Psoas muscle (tissue), 8 donors: Measurements from ENCODE around the gene RABEPK. TPM values are rescaled to one million over a fixed set of nuclear protein-coding genes. Genes with fewer than 3 reads are reported as not detected.
A peak's percentile ranks its signal among the peaks of the same experiment; 100 is the strongest.
"Not testable (repeated sequence)": the region's sequence is repeated elsewhere in the genome, so short reads cannot be mapped to it uniquely, and the experiment has no call there.

Source experiments
- ATAC-seq, 4 donors: fragments of 200-7000 bp; cut with Tn5 transposase; one replicate each; pipeline ENCODE4 v1.9.1; 2020; ENCODE audit warnings: moderate library complexity in 3 of 4, mild to moderate bottlenecking in 2 of 4
- DNase-seq, 2 donors: peaks; one replicate each; pipeline ENCODE4 v3.0.0-alpha.2; 2020
- H3K27ac ChIP-seq: fragments of 200-600 bp; one replicate; pipeline ENCODE4 v1.8.0; 2022
- H3K27me3 ChIP-seq, 3 donors: fragments of 200-600 bp in 1 of 3; one replicate each; pipeline versions ENCODE4 v1.6.1 to v1.8.0; 2013 to 2022; ENCODE audit warnings: low read length in 2 of 3, mild to moderate bottlenecking in 2 of 3, moderate library complexity in 1 of 3; ENCODE audit not compliant: insufficient read depth in 3 of 3
- H3K36me3 ChIP-seq, 2 donors: fragments of 200-600 bp in 1 of 2; one replicate each; pipeline versions ENCODE4 v1.6.1 to v1.8.0; 2013 to 2022; ENCODE audit warnings: low read depth in 1 of 2, mild to moderate bottlenecking in 1 of 2, moderate library complexity in 1 of 2; ENCODE audit not compliant: insufficient read depth in 1 of 2
- H3K4me1 ChIP-seq: fragments of 200-600 bp; one replicate; pipeline ENCODE4 v1.8.0; 2022
- H3K4me3 ChIP-seq: fragments of 200-600 bp; one replicate; pipeline ENCODE4 v1.8.0; 2022; ENCODE audit warnings: mild to moderate bottlenecking
- H3K9me3 ChIP-seq: fragments of 200-600 bp; one replicate; pipeline ENCODE4 v1.8.0; 2022
- WGBS, 3 donors: extraction: QIAGEN DNeasy Blood & Tissue Kit; methylation state at CpG; one replicate each; pipeline versions ENCODE4 v1.1.6 to v1.1.7; 2013; 5-methylcytosine and 5-hydroxymethylcytosine counted together
- intact Hi-C, 2 donors: fragments of 100-400 bp; cut with DNase I; formaldehyde crosslinking; loops; one replicate each; pipeline versions ENCODE4 v1.11.0 to v1.14.2; 2022
- polyA plus RNA-seq, 3 donors: library from polyadenylated mRNA; stranded (reverse); fragments of 200-250 nt; gene quantifications; one replicate each; pipeline ENCODE4 v1.2.3, GENCODE V29; 2013
- total RNA-seq, 4 donors: library from RNA; stranded (reverse); fragmentation: NEBNext Ultra II Directional in 2 of 4; extraction: Animal tissue kit (Norgen Biotek cat#: 25700) in 2 of 4; gene quantifications; one replicate each; pipeline versions ENCODE4 v1.2.1 to v1.2.4, GENCODE V29; 2021 to 2023
- TF ChIP-seq, protein P1 (sequence below): fragments of 200-600 bp; IDR thresholded peaks from one replicate; pipeline ENCODE4 v1.8.0; 2022; ENCODE audit warnings: antibody characterized with exemption
- donor health status: healthy with polysubstance abuse.
- donor health status: DM: no; HTN: no; CAD: no; lungs with moderate emphysema.
- donor health status: Bipolar disorder and iron deficiency.
- donor health status: healthy.
- donor health status: DM: yes; HTN: yes; CAD: no.
- donor health status: DM: no; HTN: no; CAD: no.
- donor health status: DM: no; HTN: no; CAD: no.
- donor health status: DM: yes; HTN: yes; CAD: no.

Gene RABEPK
- total and polyA plus RNA-seq, 7 donors, result 8.8 to 34.5 (median 12.5) TPM

DNA sequence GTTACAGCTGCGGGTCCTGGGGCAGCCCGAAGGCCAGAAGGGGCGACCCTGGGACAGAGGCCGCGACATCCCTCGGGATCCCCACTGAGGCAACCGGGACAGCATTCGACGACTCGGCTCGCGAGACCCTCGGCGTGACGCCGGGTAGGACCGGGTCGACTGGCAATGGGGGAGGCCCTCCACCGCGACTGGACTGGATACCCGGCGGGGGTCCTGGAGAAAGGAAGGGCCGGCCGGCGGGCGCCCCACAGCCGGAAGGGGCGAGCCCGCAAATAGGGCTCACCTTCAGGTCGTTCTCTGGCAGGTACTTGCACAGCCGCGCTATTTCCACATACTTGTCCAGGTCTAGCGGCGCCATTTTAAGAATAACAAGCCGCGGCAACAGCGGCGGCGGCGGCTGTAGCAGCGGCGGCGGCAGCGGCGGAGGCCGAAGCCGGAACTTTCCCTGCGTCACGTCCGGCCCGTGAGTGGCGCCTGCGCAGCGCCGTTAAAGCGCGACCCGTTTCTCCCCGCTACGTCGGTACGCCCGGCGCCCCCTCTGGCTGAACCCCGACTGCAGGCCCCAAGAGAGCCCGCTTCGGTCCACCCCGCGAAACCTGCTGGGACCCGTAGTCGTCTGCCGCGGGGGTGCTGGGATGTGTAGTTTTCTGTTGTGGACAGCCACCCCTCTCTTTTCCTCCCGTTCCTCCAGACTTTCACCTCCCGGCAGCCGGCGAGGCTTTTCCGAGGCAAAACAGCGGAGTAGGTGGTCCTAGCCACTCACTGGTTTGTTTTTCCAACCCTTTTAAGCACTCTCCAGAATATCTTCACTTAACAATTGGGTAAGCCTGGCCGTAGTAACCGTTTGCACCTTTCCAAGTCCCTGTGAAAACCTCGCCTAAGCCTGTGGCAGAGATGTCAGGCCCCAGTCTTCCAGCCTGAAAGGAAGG, 10.7 kb upstream of the RABEPK start, which contains the start of gene PPP6C:
Gene PPP6C, minus strand, starts transcription at position 443 of the 929 bp plus-strand sequence. Its CDS starts 85 bp downstream, at position 358.
- 0% methylated on average over 67 to 82 of the region's 82 CpGs for WGBS, 3 donors
- H3K36me3 ChIP-seq, result peaks cover 0 to 2% of the 10 kb centered on the region in 2 donors
- intact Hi-C loops, result no loop called here
- no peaks in the 10 kb centered on the region for H3K9me3 ChIP-seq
- peak; percentile 98 to 99 for DNase-seq
- peak within 1 kb of the TSS; percentile 92 for H3K4me3 ChIP-seq
- no peaks in the 10 kb centered on the region for H3K27me3 ChIP-seq
- ATAC-seq, result peak; percentile 96 to 99 (median 98)
- H3K27ac ChIP-seq, result peak within 1 kb of the TSS; percentile 99
- peaks cover 46% of the 10 kb centered on the region for H3K4me1 ChIP-seq
- TF ChIP-seq, protein P1, sequence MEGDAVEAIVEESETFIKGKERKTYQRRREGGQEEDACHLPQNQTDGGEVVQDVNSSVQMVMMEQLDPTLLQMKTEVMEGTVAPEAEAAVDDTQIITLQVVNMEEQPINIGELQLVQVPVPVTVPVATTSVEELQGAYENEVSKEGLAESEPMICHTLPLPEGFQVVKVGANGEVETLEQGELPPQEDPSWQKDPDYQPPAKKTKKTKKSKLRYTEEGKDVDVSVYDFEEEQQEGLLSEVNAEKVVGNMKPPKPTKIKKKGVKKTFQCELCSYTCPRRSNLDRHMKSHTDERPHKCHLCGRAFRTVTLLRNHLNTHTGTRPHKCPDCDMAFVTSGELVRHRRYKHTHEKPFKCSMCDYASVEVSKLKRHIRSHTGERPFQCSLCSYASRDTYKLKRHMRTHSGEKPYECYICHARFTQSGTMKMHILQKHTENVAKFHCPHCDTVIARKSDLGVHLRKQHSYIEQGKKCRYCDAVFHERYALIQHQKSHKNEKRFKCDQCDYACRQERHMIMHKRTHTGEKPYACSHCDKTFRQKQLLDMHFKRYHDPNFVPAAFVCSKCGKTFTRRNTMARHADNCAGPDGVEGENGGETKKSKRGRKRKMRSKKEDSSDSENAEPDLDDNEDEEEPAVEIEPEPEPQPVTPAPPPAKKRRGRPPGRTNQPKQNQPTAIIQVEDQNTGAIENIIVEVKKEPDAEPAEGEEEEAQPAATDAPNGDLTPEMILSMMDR, result peak; percentile 57

DNA sequence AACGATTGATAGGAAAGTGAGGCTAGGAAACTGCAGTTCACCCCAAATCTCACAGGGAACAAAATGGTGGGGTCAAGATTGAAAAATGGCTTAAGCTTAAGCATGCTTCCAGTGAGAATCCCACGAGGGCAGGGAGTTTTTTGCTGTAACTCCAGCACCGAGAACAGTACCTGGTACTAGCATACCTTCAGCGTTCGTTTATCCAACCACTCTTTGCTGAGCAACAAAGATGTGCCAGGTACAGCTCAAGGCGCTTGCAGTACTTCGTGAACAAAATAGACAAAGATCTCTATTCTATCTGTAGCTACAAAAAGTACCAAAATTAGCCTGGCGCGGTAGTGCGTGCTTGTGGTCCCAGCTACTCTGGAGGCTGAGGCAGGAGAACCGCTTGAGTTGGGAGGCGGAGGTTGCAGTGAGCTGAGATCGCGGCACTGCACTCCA, 10.0 kb upstream of the RABEPK start:
- Histone ChIP-seq H3K36me3 (no peaks in the 10 kb centered on the region), H3K27me3 (no peaks in the 10 kb centered on the region), H3K4me1 (peaks cover 46% of the 10 kb centered on the region), H3K9me3 (no peaks in the 10 kb centered on the region), H3K4me3 (peak overlapping the region; percentile 92), H3K27ac (peak overlapping the region; percentile 99)
- no peak for DNase-seq
- 52 to 56% (median 52%) methylated on average over 14 of the region's 14 CpGs for WGBS, 3 donors
- TF ChIP-seq, protein P1, result no peak
- ATAC-seq, result peak in 1 of 4 donors; percentile 4
- intact Hi-C loops, result no loop called here

DNA sequence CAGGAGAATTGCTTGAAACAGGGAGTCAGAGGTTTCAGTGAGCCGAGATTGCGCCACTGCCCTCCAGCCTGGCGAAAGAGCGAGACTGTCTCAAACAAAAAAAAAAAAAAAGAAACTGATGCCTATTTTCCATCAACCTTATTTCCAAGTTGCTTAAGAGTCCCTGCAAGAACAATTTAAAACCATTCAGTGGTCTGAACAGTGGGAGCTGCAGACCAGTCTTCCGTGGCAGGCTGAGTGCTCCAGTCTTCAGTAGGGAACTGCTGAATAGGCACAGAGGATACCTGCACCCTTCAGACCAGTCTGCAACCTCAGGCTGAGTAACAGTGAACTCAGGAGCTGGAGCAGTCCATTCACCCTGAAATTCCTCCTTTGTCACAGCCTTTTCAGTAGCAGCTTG, 5.9 kb upstream of the RABEPK start:
- ATAC-seq, H3K27ac ChIP-seq, H3K9me3 ChIP-seq, H3K4me3 ChIP-seq, DNase-seq, H3K36me3 ChIP-seq, H3K27me3 ChIP-seq, intact Hi-C loops: not testable (repeated sequence)
- WGBS, 3 donors, result 93 to 95% (median 93%) methylated on average over 5 of the region's 5 CpGs
- peaks cover 18% of the 10 kb centered on the region for H3K4me1 ChIP-seq

DNA sequence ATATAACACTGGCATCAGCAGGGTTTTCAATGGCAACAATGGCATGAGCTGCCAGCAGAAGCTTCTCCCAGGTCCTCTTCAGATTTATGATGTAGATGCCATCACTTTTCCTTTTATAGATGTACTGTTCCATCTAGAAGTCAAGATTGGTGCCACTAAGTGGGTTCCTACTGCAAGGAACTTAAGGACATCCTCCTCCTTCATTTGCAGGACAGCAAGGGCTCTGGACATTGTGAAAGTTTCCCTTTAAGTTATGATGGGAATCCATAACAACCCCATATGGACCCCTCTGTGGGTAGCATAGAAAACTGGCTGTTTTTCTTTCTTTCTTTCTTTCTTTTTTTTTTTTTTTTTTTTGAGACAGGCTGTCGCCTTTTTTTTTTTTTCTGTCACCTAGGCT, 4.8 kb upstream of the RABEPK start:
- H3K27me3 ChIP-seq, DNase-seq, intact Hi-C loops, H3K9me3 ChIP-seq, H3K27ac ChIP-seq, H3K4me3 ChIP-seq, H3K36me3 ChIP-seq, ATAC-seq: not testable (repeated sequence)
- 100% methylated on average over 1 of the region's 1 CpG; no CpG with 5 or more reads in 2 of the 3 donors for WGBS, 3 donors
- peaks cover 13% of the 10 kb centered on the region for H3K4me1 ChIP-seq

DNA sequence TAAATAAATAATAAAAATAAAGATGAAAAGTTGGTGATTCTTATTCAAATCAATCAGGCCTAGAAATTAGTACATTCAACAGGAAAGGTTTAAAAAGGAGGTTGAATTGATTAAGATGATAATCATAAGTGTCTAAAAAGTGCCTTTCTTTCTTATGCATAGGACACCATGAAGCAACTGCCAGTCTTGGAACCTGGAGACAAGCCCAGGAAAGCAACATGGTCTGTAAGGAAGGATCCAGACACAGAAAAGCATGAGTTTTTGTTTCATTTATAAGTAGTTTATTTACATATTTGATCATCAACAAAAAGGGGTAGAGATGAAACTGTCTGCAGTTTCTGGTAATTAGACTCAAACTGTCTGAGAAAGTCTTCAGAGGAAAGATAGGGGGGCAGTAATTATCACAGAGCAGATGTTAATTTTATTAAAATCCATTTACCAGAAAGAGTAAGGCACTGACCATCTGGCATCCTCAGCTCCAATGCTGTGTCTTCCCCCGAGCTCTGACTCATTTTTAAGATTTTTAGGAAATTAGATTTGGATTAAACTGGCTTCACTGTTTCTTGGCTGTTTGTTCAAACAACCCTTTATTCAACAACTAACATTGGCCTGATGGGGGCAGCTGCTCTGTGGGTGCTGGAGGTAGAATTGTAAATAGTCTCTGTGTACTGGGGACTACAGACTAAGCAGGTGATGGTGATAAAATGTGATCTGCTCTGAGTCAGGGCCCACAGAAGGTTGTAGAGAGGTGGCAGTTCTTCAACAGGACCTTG, 2.7 kb downstream of the RABEPK start:
- no peak overlapping the region for H3K4me3 ChIP-seq
- H3K27ac ChIP-seq, result no peak overlapping the region
- DNase-seq (no peak), ATAC-seq (no peak)
- H3K9me3 ChIP-seq, result no peaks in the 10 kb centered on the region
- peaks cover 7% of the 10 kb centered on the region for H3K4me1 ChIP-seq
- peaks cover 6 to 52% of the 10 kb centered on the region in 2 donors for H3K36me3 ChIP-seq
- intact Hi-C loops, result loop anchor here in 1 of 2 donors (5.0 kb wide), 1 partner anchor 39 kb away; the partner anchor contains the start of gene HSPA5
- H3K27me3 ChIP-seq, result no peaks in the 10 kb centered on the region
- 71 to 85% (median 73%) methylated on average over 1 of the region's 1 CpG for WGBS, 3 donors
- TF ChIP-seq, protein P1, result no peak
